Neuronal stem cell (in vitro differentiated cells): ENCODE data around the gene CDKN2AIPNL.

Experiments used
- DNase-seq: peaks from one replicate; pipeline ENCODE4 v3.0.0-alpha.2; 2013; ENCODE audit warnings: low spot score
- H2AFZ ChIP-seq: one replicate; pipeline ENCODE4 v1.6.1; 2013; ENCODE audit warnings: mild to moderate bottlenecking, low read length, inconsistent platforms
- H2AK5ac ChIP-seq: 2 replicates; pipeline ENCODE4 v1.6.1; 2013; ENCODE audit warnings: low read depth, mild to moderate bottlenecking, inconsistent platforms, low read length, moderate library complexity, mixed read lengths
- H2BK120ac ChIP-seq: 2 replicates; pipeline ENCODE4 v1.6.1; 2013; ENCODE audit warnings: low read depth, mild to moderate bottlenecking, inconsistent platforms, low read length, moderate library complexity, mixed read lengths
- H2BK12ac ChIP-seq: one replicate; pipeline ENCODE4 v1.6.1; 2013; ENCODE audit warnings: low read length, inconsistent platforms
- H2BK15ac ChIP-seq: 2 replicates; pipeline ENCODE4 v1.6.1; 2013; ENCODE audit warnings: mild to moderate bottlenecking, low read length, inconsistent platforms, mixed read lengths
- H2BK5ac ChIP-seq: one replicate; pipeline ENCODE4 v1.6.1; 2013; ENCODE audit warnings: inconsistent platforms, mild to moderate bottlenecking, low read length, moderate library complexity
- H3K14ac ChIP-seq: one replicate; pipeline ENCODE4 v1.6.1; 2013; ENCODE audit warnings: low read length, inconsistent platforms
- H3K18ac ChIP-seq: 2 replicates; pipeline ENCODE4 v1.6.1; 2013; ENCODE audit warnings: low read length, inconsistent platforms
- H3K23ac ChIP-seq: 2 replicates; pipeline ENCODE4 v1.6.1; 2013; ENCODE audit warnings: low read depth, mild to moderate bottlenecking, mixed read lengths, low read length, inconsistent platforms; ENCODE audit not compliant: poor library complexity
- H3K27ac ChIP-seq: replicated peaks from 3 replicates; pipeline ENCODE4 v1.5.1; 2013; ENCODE audit warnings: low read length, inconsistent platforms
- H3K27me3 ChIP-seq, 3 experiments: 2 replicates each; pipeline ENCODE4 v1.6.1; 2013; ENCODE audit warnings: low read length in 3 of 3, mild to moderate bottlenecking in 2 of 3, inconsistent platforms in 1 of 3, low read depth in 1 of 3, mixed read lengths in 1 of 3, moderate library complexity in 1 of 3; ENCODE audit not compliant: control insufficient read depth in 3 of 3, insufficient read depth in 3 of 3
- H3K36me3 ChIP-seq, 2 donors: replicated peaks in 1 of 2; 2 replicates each; pipeline ENCODE4 v1.6.1; 2013; ENCODE audit warnings: low read length in 2 of 2; ENCODE audit not compliant: control insufficient read depth in 2 of 2, insufficient read depth in 2 of 2
- H3K4ac ChIP-seq: 2 replicates; pipeline ENCODE4 v1.6.1; 2013; ENCODE audit warnings: inconsistent platforms, mild to moderate bottlenecking, low read length, moderate library complexity
- H3K4me1 ChIP-seq, 2 donors: 1 replicate in 1 of 2; 2 replicates in 1 of 2; pipeline ENCODE4 v1.6.1; 2013; ENCODE audit warnings: low read length in 2 of 2, low read depth in 1 of 2; ENCODE audit not compliant: control insufficient read depth in 2 of 2, insufficient read depth in 1 of 2
- H3K4me2 ChIP-seq: one replicate; pipeline ENCODE4 v1.6.1; 2013; ENCODE audit warnings: mild to moderate bottlenecking, low read length, inconsistent platforms; ENCODE audit not compliant: insufficient read depth, poor library complexity, severe bottlenecking
- H3K4me3 ChIP-seq, 2 donors: 2 replicates each; pipeline ENCODE4 v1.5.1; 2013; ENCODE audit warnings: low read length in 2 of 2, mild to moderate bottlenecking in 2 of 2, inconsistent platforms in 1 of 2, moderate library complexity in 1 of 2
- H3K79me1 ChIP-seq: one replicate; pipeline ENCODE4 v1.6.1; 2013; ENCODE audit warnings: low read depth, mild to moderate bottlenecking, inconsistent platforms, low read length, moderate library complexity
- H3K9ac ChIP-seq: one replicate; pipeline ENCODE4 v1.6.1; 2013; ENCODE audit warnings: mild to moderate bottlenecking, low read depth, low read length, inconsistent platforms; ENCODE audit not compliant: poor library complexity
- H3K9me3 ChIP-seq, 2 donors: replicated peaks in 1 of 2; 2 replicates each; pipeline versions ENCODE3 to v1.6.1; 2013; ENCODE audit warnings: low read length in 2 of 2, mild to moderate bottlenecking in 2 of 2, inconsistent platforms in 1 of 2, low read depth in 1 of 2, mixed read lengths in 1 of 2, moderate library complexity in 1 of 2; ENCODE audit not compliant: control insufficient read depth in 2 of 2, insufficient read depth in 1 of 2
- H4K8ac ChIP-seq: one replicate; pipeline ENCODE4 v1.6.1; 2013; ENCODE audit warnings: low read depth, mild to moderate bottlenecking, inconsistent platforms, low read length, moderate library complexity
- H4K91ac ChIP-seq: one replicate; pipeline ENCODE4 v1.6.1; 2013; ENCODE audit warnings: low read length, low read depth, mild to moderate bottlenecking, inconsistent platforms; ENCODE audit not compliant: poor library complexity
- WGBS, 2 donors: extraction: QIAGEN DNeasy Blood & Tissue Kit; methylation state at CpG; one replicate each; pipeline ENCODE4 v1.1.7; 2013; ENCODE audit warnings: missing lambda C conversion rate in 2 of 2, mixed read lengths in 1 of 2; ENCODE audit not compliant: insufficient read length in 2 of 2, insufficient replicate concordance in 1 of 2; ENCODE audit errors: extremely low coverage in 2 of 2; 5-methylcytosine and 5-hydroxymethylcytosine counted together

CDKN2AIPNL gene

DNA sequence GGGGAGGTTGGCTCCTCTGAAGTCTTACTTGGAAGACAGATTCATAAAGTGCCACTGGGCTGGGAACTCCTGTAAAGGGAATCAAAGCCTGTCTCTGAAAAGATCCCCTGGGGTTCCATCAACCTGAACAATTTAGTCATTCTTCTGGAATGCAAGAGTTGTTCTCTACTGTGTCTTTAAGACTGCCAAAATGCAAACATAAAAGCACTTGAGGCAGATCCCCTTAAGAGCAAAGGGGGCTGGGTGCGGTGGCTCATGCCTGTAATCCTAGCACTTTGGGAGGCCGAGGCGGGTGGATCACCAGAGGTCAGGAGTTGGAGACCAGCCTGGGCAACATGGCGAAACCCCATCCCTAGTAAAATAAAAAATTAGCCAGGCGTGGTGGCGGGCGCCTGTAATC is 16.7 kb downstream of the CDKN2AIPNL start:
- Histone ChIP-seq H3K36me3 (peaks cover 12 to 91% of the 10 kb centered on the region in 2 donors), H3K23ac (no peak overlapping the region), H3K9me3 (no peaks in the 10 kb centered on the region), H3K4me1 (no peaks in the 10 kb centered on the region), H3K4me3 (no peak overlapping the region), H3K4me2 (no peak overlapping the region), H3K27ac (no peak overlapping the region), H3K18ac (no peak overlapping the region), H2BK120ac (no peak overlapping the region), H2AK5ac (no peak overlapping the region), H2AFZ (no peak overlapping the region), H3K27me3 (no peaks in the 10 kb centered on the region), H3K9ac (no peak overlapping the region), H4K91ac (no peak overlapping the region), H2BK12ac (no peak overlapping the region), H3K79me1 (no peaks in the 10 kb centered on the region), H2BK5ac (no peak overlapping the region), H3K4ac (no peak overlapping the region), H3K14ac (no peak overlapping the region), H2BK15ac (no peak overlapping the region), H4K8ac (no peak overlapping the region)
- DNase-seq = no peak
- no CpG with 5 or more reads among the region's 7 CpGs for WGBS, 2 donors

DNA sequence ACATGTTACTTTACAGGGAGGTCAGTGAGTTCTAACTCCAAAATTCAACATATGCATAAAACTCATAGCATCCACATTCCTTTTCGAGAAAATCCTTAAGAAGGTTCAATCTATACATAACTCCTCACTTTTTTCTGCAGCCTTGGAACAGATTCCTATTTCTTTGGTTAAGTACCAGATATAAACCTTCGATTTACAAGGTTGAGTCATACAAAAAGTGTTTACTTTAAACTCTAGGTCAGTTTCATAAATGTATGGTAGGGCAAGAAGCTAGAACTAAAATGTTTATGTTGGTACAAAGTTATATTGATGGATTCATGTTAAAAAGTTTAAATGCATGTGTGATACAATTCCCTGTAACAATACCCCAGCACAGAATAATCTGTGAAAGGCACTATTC is 19.4 kb downstream of the CDKN2AIPNL start:
- DNase-seq = no peak
- Histone ChIP-seq H2AFZ (no peak overlapping the region), H2BK12ac (no peak overlapping the region), H3K27me3 (no peaks in the 10 kb centered on the region), H2AK5ac (no peak overlapping the region), H3K4me2 (no peak overlapping the region), H3K9ac (no peak overlapping the region), H2BK120ac (no peak overlapping the region), H4K91ac (no peak overlapping the region), H2BK15ac (no peak overlapping the region), H3K4me3 (no peak overlapping the region), H3K4ac (no peak overlapping the region), H3K9me3 (no peaks in the 10 kb centered on the region), H3K14ac (no peak overlapping the region), H3K27ac (no peak overlapping the region), H4K8ac (no peak overlapping the region), H3K23ac (no peak overlapping the region), H2BK5ac (no peak overlapping the region), H3K79me1 (no peaks in the 10 kb centered on the region), H3K18ac (no peak overlapping the region), H3K36me3 (peaks cover 17 to 95% of the 10 kb centered on the region in 2 donors), H3K4me1 (no peaks in the 10 kb centered on the region)
- no CpG with 5 or more reads among the region's 2 CpGs for WGBS, 2 donors

DNA sequence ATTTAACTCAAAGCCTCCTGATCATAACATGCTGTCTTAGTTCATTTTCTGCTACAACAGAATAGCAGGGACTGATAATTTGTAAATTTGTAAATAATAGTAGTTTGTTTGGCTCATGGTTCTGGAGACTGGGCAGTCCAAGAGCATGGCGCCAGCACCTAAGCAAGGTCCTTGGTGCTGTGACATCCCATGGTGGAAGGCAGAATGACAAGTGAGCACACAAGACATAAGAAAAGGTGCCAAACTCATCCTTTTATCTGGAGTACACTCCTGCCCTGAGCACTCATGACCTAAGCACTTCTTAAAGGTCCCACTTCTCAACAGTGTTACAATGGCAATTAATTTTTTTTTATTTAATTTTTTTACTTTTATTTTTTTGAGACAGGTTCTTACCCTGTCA is 24.2 kb downstream of the CDKN2AIPNL start:
- H3K23ac ChIP-seq = no peak overlapping the region
- H4K91ac ChIP-seq = no peak overlapping the region
- no peaks in the 10 kb centered on the region for H3K27me3 ChIP-seq
- H3K9ac ChIP-seq = no peak overlapping the region
- H2AFZ ChIP-seq = no peak overlapping the region
- no peak overlapping the region for H3K4me3 ChIP-seq
- H3K9me3 ChIP-seq = no peaks in the 10 kb centered on the region
- DNase-seq = no peak
- H3K4me2 ChIP-seq = no peak overlapping the region
- H3K4ac ChIP-seq = no peak overlapping the region
- H4K8ac ChIP-seq = no peak overlapping the region
- WGBS, 2 donors = no CpG with 5 or more reads among the region's 1 CpG
- no peak overlapping the region for H3K27ac ChIP-seq
- H2BK15ac ChIP-seq = no peak overlapping the region
- H3K14ac ChIP-seq = no peak overlapping the region
- H2BK120ac ChIP-seq = no peak overlapping the region
- no peaks in the 10 kb centered on the region for H3K4me1 ChIP-seq
- H2AK5ac ChIP-seq = no peak overlapping the region
- peaks cover 17 to 94% of the 10 kb centered on the region in 2 donors for H3K36me3 ChIP-seq
- H3K79me1 ChIP-seq = no peaks in the 10 kb centered on the region
- no peak overlapping the region for H2BK5ac ChIP-seq
- H2BK12ac ChIP-seq = no peak overlapping the region
- H3K18ac ChIP-seq = no peak overlapping the region

- no peak overlapping the region for H3K18ac ChIP-seq
- DNase-seq = no peak
- peaks cover 23 to 92% of the 10 kb centered on the region in 2 donors for H3K36me3 ChIP-seq
These were observed 27.5 kb downstream of the CDKN2AIPNL start for GRCh38 chr5:134383980-134384697.

More at GRCh38 chr5:134383980-134384697, 27.5 kb downstream of the CDKN2AIPNL start:
- H4K91ac ChIP-seq = no peak overlapping the region
- no peak overlapping the region for H3K4me2 ChIP-seq
- no peak overlapping the region for H2BK120ac ChIP-seq
- no peaks in the 10 kb centered on the region for H3K27me3 ChIP-seq
- no peaks in the 10 kb centered on the region for H3K4me1 ChIP-seq
- no peak overlapping the region for H4K8ac ChIP-seq
- H3K4ac ChIP-seq = no peak overlapping the region
- no peak overlapping the region for H3K14ac ChIP-seq
- H2AK5ac ChIP-seq = no peak overlapping the region
- H3K79me1 ChIP-seq = no peaks in the 10 kb centered on the region
- H2AFZ ChIP-seq = no peak overlapping the region
- H3K4me3 ChIP-seq = no peak overlapping the region
- H3K23ac ChIP-seq = no peak overlapping the region
- no peak overlapping the region for H3K27ac ChIP-seq
- no peaks in the 10 kb centered on the region for H3K9me3 ChIP-seq
- no CpG with 5 or more reads among the region's 4 CpGs for WGBS, 2 donors
- no peak overlapping the region for H3K9ac ChIP-seq
- H2BK15ac ChIP-seq = no peak overlapping the region
- no peak overlapping the region for H2BK5ac ChIP-seq
- no peak overlapping the region for H2BK12ac ChIP-seq
